Mammary epithelial cell (primary cell): ENCODE measurements around the gene SLC9B1.
"Not testable (repeated sequence)": the region's sequence is repeated elsewhere in the genome, so short reads cannot be mapped to it uniquely, and the experiment has no call there.

ENCODE experiments used
- EZH2 ChIP-seq: IDR thresholded peaks from 2 replicates; pipeline ENCODE4 v1.6.1; 2012; ENCODE audit warnings: low read length, inconsistent platforms, borderline replicate concordance
- TF ChIP-seq, protein P1 (sequence below), 2 donors: IDR thresholded peaks in 1 of 2; conservative IDR thresholded peaks in 1 of 2; 2 replicates each; pipeline ENCODE4 v1.5.1; 2011 to 2012; ENCODE audit warnings: inconsistent platforms in 2 of 2, low read length in 2 of 2, mild to moderate bottlenecking in 2 of 2, control low read depth in 1 of 2, low read depth in 1 of 2; ENCODE audit not compliant: insufficient read depth in 1 of 2; ENCODE audit errors: extremely low read depth in 1 of 2

DNA sequence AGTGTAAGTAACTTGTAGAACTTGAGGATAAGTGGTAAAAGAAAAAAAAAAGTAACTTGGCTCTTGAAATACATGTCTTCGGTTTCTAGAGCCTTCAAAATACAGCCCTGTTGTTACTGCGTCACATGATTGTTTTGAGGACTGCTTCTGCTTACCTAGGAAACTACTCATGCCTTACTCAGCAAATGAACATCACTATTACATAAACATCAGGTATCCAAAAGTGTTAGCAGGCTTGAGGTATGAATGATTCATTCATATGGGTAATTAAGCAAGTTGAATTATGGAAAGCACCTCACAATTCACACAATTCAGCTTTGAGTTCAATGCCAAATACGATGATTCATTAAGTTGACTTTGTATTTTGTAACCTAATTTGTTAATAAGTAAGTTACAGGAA lies 129.6 kb downstream of the SLC9B1 start:
- TF ChIP-seq, protein P1, sequence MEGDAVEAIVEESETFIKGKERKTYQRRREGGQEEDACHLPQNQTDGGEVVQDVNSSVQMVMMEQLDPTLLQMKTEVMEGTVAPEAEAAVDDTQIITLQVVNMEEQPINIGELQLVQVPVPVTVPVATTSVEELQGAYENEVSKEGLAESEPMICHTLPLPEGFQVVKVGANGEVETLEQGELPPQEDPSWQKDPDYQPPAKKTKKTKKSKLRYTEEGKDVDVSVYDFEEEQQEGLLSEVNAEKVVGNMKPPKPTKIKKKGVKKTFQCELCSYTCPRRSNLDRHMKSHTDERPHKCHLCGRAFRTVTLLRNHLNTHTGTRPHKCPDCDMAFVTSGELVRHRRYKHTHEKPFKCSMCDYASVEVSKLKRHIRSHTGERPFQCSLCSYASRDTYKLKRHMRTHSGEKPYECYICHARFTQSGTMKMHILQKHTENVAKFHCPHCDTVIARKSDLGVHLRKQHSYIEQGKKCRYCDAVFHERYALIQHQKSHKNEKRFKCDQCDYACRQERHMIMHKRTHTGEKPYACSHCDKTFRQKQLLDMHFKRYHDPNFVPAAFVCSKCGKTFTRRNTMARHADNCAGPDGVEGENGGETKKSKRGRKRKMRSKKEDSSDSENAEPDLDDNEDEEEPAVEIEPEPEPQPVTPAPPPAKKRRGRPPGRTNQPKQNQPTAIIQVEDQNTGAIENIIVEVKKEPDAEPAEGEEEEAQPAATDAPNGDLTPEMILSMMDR (conservative IDR thresholded peaks at IDR 0.05 in 1 of 2, IDR thresholded peaks at IDR 0.05 in 1 of 2; ENCODE audit: extremely low read depth in 1 of 2, insufficient read depth in 1 of 2, low read depth in 1 of 2, low read length in 2 of 2), result not testable (repeated sequence)
- not testable (repeated sequence) for TF ChIP-seq EZH2
